GM12864 (cell line): ENCODE data around the gene ASB2.

Experiments used
- DNase-seq: peaks from one replicate; pipeline ENCODE4 v3.0.0-alpha.2; 2011; ENCODE audit warnings: low read depth
- H3K4me3 ChIP-seq: 2 replicates; pipeline ENCODE4 v1.5.1; 2011; ENCODE audit warnings: mild to moderate bottlenecking, low read depth, low read length, control low read depth
- TF ChIP-seq, protein P1 (sequence below): IDR thresholded peaks from 2 replicates; pipeline ENCODE4 v1.5.1; 2011; ENCODE audit warnings: low read depth, mild to moderate bottlenecking, moderate library complexity, low read length, control low read depth, inconsistent platforms; ENCODE audit errors: missing control alignments

ASB2 gene

DNA sequence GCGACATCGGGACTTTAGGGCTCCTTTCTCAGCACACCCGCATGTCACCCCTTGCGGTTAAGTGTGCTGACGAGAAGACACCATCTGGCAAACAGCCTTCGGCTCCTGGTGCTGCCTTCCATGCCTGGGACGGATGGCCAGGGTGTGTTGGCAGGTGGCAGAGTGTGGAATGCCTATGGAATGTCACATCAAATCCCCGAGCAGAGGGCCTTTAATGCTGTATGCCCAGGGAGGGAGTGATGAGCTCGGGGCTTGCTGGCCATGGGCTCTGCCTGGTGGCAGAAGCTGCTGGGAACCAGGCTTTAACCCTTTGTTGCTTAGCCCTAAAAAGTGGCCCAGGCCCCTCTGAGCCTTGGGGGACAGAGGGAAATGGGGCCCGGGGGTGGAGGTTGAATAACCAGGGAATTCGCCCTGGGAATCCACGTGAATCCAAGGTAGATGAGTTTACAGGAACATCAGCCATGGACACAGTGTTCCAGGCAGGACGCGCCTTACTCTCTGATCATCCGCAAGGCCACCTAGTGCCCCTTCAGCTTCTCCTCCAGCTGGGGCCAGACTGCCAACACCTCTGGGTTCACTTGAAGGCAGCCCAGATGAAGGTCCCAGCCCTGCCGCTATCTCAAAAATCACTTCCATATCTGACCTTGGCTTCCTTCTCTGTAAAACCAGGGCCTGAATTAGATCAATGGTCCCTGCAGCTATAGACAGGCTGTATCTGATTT is 31.9 kb downstream of the ASB2 start:
- TF ChIP-seq, protein P1, sequence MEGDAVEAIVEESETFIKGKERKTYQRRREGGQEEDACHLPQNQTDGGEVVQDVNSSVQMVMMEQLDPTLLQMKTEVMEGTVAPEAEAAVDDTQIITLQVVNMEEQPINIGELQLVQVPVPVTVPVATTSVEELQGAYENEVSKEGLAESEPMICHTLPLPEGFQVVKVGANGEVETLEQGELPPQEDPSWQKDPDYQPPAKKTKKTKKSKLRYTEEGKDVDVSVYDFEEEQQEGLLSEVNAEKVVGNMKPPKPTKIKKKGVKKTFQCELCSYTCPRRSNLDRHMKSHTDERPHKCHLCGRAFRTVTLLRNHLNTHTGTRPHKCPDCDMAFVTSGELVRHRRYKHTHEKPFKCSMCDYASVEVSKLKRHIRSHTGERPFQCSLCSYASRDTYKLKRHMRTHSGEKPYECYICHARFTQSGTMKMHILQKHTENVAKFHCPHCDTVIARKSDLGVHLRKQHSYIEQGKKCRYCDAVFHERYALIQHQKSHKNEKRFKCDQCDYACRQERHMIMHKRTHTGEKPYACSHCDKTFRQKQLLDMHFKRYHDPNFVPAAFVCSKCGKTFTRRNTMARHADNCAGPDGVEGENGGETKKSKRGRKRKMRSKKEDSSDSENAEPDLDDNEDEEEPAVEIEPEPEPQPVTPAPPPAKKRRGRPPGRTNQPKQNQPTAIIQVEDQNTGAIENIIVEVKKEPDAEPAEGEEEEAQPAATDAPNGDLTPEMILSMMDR: no peak
- no peak for DNase-seq
- H3K4me3 ChIP-seq: no peak overlapping the region

DNA sequence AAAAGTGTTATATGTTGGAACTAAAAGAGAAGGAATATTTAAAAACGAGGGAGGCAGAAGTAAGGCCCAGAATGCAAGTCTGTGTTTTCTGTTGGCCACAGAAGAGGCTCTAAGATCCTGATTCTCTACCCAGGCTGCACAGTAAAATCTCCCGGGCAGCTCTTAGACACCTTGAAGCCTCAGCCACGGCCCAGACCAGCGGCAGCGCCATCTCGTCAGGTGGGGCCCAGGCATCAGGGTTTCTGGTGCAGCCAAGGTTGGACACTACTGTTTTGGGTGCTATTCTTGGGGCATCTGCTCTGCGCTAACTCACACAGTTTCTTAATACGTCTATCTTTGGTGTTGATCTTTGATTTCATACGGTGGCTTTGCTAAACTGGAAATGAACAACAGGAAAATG is 32.4 kb downstream of the ASB2 start:
- no peak for DNase-seq
- TF ChIP-seq, protein P1: no peak
- no peak overlapping the region for H3K4me3 ChIP-seq

DNA sequence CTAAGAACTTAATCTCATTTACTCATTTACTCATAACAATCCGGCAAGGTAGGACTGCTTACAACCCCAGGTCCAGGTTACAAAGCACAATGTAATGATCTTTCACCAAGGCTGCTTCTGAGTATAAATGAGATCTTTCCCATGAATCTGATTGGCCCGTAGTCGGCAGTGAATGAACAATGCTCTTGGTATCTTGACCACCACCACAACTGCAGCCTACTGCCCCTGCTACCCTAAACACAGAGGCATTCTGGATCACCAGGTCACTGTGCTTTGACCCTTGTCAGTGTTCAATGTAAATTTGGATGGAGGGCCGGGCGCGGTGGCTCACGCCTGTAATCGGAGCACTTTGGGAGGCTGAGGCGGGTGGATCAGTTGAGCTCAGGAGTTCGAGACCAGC is 33.3 kb downstream of the ASB2 start:
- no peak for DNase-seq
- no peak overlapping the region for H3K4me3 ChIP-seq
- TF ChIP-seq, protein P1: no peak

DNA sequence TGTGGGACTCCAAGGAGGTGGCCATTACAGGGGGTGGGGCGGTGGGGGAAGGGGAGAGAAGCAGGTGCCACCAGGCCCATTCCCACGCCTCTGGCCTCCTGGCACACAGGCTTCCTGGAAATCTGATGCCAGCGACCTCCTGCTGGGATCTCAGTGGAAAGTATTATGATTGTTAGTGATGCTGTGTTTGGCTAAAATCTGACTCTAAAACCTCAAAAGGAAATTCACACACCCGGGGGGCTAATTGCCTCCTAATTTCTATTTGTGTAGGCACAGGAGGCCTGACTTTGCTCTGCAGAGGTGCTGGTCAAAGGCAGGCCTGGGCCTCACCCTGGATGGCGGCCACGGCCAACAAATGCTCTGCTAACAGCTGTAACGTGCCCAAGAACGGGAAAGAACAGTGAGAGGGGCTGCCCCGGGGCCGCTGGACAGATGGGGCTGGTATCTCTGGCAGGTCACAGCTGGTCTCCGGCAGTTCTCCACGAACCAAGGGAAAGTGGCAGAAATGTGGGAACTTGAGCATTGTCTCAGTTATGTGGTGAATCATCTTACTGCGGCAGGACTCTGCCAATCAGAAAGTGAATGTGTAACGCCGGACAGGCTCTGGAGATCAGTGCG is 35.0 kb downstream of the ASB2 start:
- no peak overlapping the region for H3K4me3 ChIP-seq
- TF ChIP-seq, protein P1: no peak
- DNase-seq: no peak

DNA sequence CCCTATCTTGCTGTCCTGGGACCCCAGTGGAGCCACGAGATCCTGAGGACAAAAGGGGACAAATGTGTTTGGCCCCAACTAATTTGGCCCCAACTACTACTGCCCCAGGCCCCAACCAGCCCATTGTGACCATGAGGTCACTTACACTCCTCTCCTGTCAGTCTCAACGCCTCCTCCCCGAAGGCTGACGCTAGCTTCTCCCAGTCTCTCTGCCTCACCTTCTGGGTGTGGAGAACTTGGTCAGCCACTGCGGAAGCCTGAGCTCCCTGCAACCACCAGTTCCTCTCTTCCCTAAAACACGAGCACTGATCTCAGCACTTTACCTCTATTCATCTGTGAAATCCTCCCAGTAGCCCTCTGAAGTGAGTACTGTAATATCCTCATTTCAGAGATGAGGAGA is 35.9 kb downstream of the ASB2 start:
- TF ChIP-seq, protein P1: no peak
- DNase-seq: no peak
- H3K4me3 ChIP-seq: no peak overlapping the region

DNA sequence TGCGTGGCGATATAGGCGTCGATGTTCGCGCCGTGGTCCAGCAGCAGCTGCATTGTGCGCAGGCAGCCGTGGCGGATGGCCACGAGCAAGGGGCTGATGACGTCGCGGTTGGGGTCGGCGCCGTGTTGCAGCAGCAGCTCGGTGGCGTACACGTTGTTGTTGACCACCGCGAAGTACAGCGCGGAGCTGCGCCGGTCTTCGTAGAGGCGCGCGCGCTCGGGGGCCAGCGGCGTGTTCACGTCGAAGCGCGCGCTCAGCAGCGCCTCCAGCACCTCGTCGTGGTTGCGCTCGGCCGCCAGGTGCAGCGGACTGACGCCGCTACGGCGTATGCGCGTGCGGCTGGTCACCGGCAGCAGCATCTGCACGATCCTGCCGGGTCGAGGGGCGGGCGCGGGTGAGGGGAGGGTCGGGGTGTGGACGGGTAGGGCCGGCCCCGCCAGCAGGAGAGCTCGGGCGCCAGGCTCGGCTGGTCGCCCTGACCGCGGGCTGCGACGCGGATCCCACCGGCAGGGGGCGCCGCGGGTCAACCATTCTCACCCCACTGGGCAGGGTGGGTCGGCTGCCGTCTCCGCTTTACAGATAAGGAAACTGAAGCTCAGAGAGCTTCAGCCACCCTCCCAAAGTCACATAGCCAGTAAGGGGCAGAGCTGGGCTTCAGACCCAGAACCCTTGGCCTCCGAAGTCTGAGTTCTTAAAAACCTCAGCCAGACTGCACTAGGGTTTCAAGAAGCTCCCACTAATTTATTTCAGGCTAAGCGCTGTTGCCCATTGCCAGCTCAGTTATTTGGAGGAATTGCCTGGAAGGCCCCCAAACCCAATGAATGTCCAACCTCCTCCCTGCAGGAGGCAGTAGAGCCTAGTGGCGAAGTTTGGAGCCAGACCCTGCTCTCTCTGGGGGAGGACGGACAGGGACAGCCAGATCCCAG is 36.8 kb downstream of the ASB2 start:
- peak; percentile 55 for DNase-seq
- peak overlapping the region; percentile 26; the same call in 1 of the 2 replicates for H3K4me3 ChIP-seq
- TF ChIP-seq, protein P1: peak; percentile 77
